DOHH2 (cell line): ENCODE results near the gene C8A.

Source experiments
- H3F3A ChIP-seq: fragments of 200-600 bp; sonication (generic), shearing (Covaris generic); 2 replicates; pipeline ENCODE4 v1.6.0; 2016; ENCODE audit warnings: antibody characterized with exemption, mild to moderate bottlenecking; ENCODE audit not compliant: control insufficient read depth, insufficient read depth
- H3K27ac ChIP-seq: fragments of 200-600 bp; sonication (generic); 2 replicates; pipeline ENCODE4 v1.5.1; 2014; ENCODE audit warnings: low read depth, mild to moderate bottlenecking, low read length, moderate library complexity
- H3K27me3 ChIP-seq: fragments of 200-600 bp; sonication (generic); 2 replicates; pipeline ENCODE4 v1.6.1; 2014; ENCODE audit warnings: mild to moderate bottlenecking, low read length, mixed read lengths; ENCODE audit not compliant: control insufficient read depth
- H3K36me3 ChIP-seq: fragments of 200-600 bp; sonication (generic); 2 replicates; pipeline ENCODE4 v1.6.1; 2014; ENCODE audit warnings: mild to moderate bottlenecking, low read length, moderate library complexity, mixed read lengths; ENCODE audit not compliant: control insufficient read depth
- H3K4me1 ChIP-seq: fragments of 200-600 bp; sonication (generic); 2 replicates; pipeline ENCODE4 v1.6.1; 2014; ENCODE audit warnings: mild to moderate bottlenecking, low read length, mixed read lengths; ENCODE audit not compliant: control insufficient read depth
- H3K4me2 ChIP-seq: fragments of 200-600 bp; sonication (generic); 2 replicates; pipeline ENCODE4 v1.6.0; 2014; ENCODE audit warnings: mild to moderate bottlenecking, low read length, moderate library complexity
- H3K4me3 ChIP-seq: fragments of 200-600 bp; sonication (generic); 2 replicates; pipeline ENCODE4 v1.5.1; 2014; ENCODE audit warnings: mild to moderate bottlenecking, low read length, mixed read lengths
- H3K79me2 ChIP-seq: fragments of 200-600 bp; sonication (generic); 2 replicates; pipeline ENCODE4 v1.6.1; 2014; ENCODE audit warnings: mild to moderate bottlenecking, low read length, mixed read lengths; ENCODE audit not compliant: control insufficient read depth
- H3K9me2 ChIP-seq: fragments of 200-600 bp; sonication (generic); replicated peaks from 2 replicates; pipeline ENCODE4 v1.6.1; 2014; ENCODE audit warnings: mild to moderate bottlenecking, low read length, mixed read lengths; ENCODE audit not compliant: control insufficient read depth
- H3K9me3 ChIP-seq: fragments of 200-600 bp; sonication (generic); 2 replicates; pipeline ENCODE4 v1.6.1; 2014; ENCODE audit warnings: antibody characterized with exemption, low read length, mixed read lengths; ENCODE audit not compliant: control insufficient read depth, insufficient read depth
- H4K20me1 ChIP-seq: fragments of 200-600 bp; sonication (generic); 2 replicates; pipeline ENCODE4 v1.6.0; 2014; ENCODE audit warnings: low read depth, mild to moderate bottlenecking, antibody characterized with exemption, low read length, moderate library complexity; ENCODE audit not compliant: control insufficient read depth, insufficient read depth
- CTCF ChIP-seq: fragments of 200-600 bp; sonication (generic); IDR thresholded peaks from one replicate; pipeline ENCODE4 v1.5.1; 2014; ENCODE audit warnings: antibody characterized with exemption, mild to moderate bottlenecking, low read depth, low read length; ENCODE audit not compliant: poor library complexity, severe bottlenecking
- EZH2phosphoT487 ChIP-seq: fragments of 200-600 bp; sonication (generic); IDR thresholded peaks from 2 replicates; pipeline ENCODE4 v1.6.1; 2017; ENCODE audit warnings: borderline replicate concordance, mild to moderate bottlenecking, antibody characterized with exemption, low read length, moderate library complexity, mixed read lengths

The C8A gene

GRCh38 chr1:56963667-56964066 lies 109.1 kb downstream of the C8A start:
- Histone ChIP-seq H3K4me1 (no peaks in the 10 kb centered on the region), H3F3A (no peaks in the 10 kb centered on the region), H3K4me3 (no peak overlapping the region), H3K36me3 (no peaks in the 10 kb centered on the region), H3K9me2 (no peaks in the 10 kb centered on the region), H3K27me3 (no peaks in the 10 kb centered on the region), H3K4me2 (no peak overlapping the region), H4K20me1 (no peaks in the 10 kb centered on the region), H3K27ac (no peak overlapping the region), H3K79me2 (no peaks in the 10 kb centered on the region), H3K9me3 (no peaks in the 10 kb centered on the region)
- TF ChIP-seq CTCF (no peak), EZH2phosphoT487 (no peak)

GRCh38 chr1:56964349-56965017 lies 109.9 kb downstream of the C8A start:
- no peaks in the 10 kb centered on the region for H3K36me3 ChIP-seq
- H4K20me1 ChIP-seq, result no peaks in the 10 kb centered on the region
- H3K27me3 ChIP-seq, result no peaks in the 10 kb centered on the region
- no peak overlapping the region for H3K4me3 ChIP-seq
- H3K4me1 ChIP-seq, result no peaks in the 10 kb centered on the region
- TF ChIP-seq CTCF (no peak), EZH2phosphoT487 (no peak)
- no peaks in the 10 kb centered on the region; the same call in 1 of the 2 replicates for H3K9me3 ChIP-seq
- H3K79me2 ChIP-seq, result no peaks in the 10 kb centered on the region
- no peak overlapping the region for H3K27ac ChIP-seq
- no peak overlapping the region for H3K4me2 ChIP-seq
- no peaks in the 10 kb centered on the region for H3F3A ChIP-seq
- no peaks in the 10 kb centered on the region for H3K9me2 ChIP-seq

GRCh38 chr1:56965191-56965590 lies 110.6 kb downstream of the C8A start:
- Histone ChIP-seq H3K79me2 (no peaks in the 10 kb centered on the region), H3K4me3 (no peak overlapping the region)

More at GRCh38 chr1:56965191-56965590, 110.6 kb downstream of the C8A start:
- Histone ChIP-seq H3K4me2 (no peak overlapping the region), H4K20me1 (no peaks in the 10 kb centered on the region), H3K27me3 (no peaks in the 10 kb centered on the region), H3K36me3 (no peaks in the 10 kb centered on the region), H3K4me1 (no peaks in the 10 kb centered on the region), H3K9me2 (no peaks in the 10 kb centered on the region), H3K9me3 (no peaks in the 10 kb centered on the region; the same call in 1 of the 2 replicates), H3K27ac (no peak overlapping the region), H3F3A (no peaks in the 10 kb centered on the region)
- TF ChIP-seq CTCF (no peak), EZH2phosphoT487 (no peak)
